Spleen (tissue), 7 donors: ENCODE data around the gene ATP5PO.

Source experiments
- CTCF ChIP-seq, 11 experiments: fragments of 200-600 bp in 7 of 11; fragments of 450-650 bp in 4 of 11; sonication (generic) in 4 of 11; IDR thresholded peaks in 8 of 11; conservative IDR thresholded peaks in 3 of 11; 1 replicate in 7 of 11; 2 replicates in 4 of 11; pipeline versions ENCODE4 v1.4.0 to v1.8.0; 2016 to 2021; ENCODE audit warnings: antibody characterized with exemption in 11 of 11, inconsistent platforms in 4 of 11, mild to moderate bottlenecking in 1 of 11
- POLR2AphosphoS5 ChIP-seq, 3 donors: sonication (generic); formaldehyde crosslinking; IDR thresholded peaks; one replicate each; pipeline ENCODE4 v1.5.1; 2017; ENCODE audit warnings: antibody characterized with exemption in 3 of 3
- donor health status: DM: no; HTN: no; CAD: no; lungs with moderate emphysema.
- donor health status: DM: no; HTN: no; CAD: no.
- donor health status: DM: no; HTN: no; CAD: no.

DNA sequence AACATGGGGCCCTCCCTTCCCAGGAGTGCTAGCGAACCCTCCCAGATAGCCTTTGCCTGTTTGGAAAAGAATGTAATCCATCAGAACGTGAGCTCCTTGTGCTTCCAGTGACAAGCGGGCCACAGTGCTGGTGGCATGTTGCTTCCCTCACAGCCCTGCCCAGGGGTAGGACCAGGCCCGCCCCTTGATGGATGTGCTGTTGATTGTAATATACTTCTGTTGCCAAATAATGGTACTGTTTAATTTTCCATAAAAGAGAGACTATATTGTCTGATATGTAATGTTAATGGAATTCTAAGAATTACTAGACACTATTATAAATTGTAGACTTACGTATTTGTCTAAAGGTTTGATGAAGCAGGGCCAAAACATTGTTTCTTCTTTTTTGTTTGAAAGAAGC lies 16.4 kb downstream of the ATP5PO start:
- TF ChIP-seq CTCF (IDR thresholded peaks at IDR 0.05 in 8 of 11, conservative IDR thresholded peaks at IDR 0.05 in 3 of 11) (no peak), POLR2AphosphoS5 (IDR thresholded peaks at IDR 0.05) (no peak)
